LNCaP clone FGC (cell line): ENCODE results near the gene TBL1X.

Experiments used
- DNase-seq: peaks from one replicate; pipeline ENCODE4 v3.0.0-alpha.2; 2011; ENCODE audit warnings: low read depth
- H3K4me3 ChIP-seq: 2 replicates; pipeline ENCODE4 v1.5.1; 2011; ENCODE audit warnings: mild to moderate bottlenecking, low read depth, low read length, control low read depth
- CTCF ChIP-seq: IDR thresholded peaks from 2 replicates; pipeline ENCODE4 v1.5.1; 2012; ENCODE audit warnings: mild to moderate bottlenecking; ENCODE audit not compliant: control insufficient read depth, insufficient read depth; ENCODE audit errors: extremely low read depth

Gene TBL1X

GRCh38 chrX:9728261-9728660 is 263.4 kb downstream of the TBL1X start:
- no peak for TF ChIP-seq CTCF
- no peak overlapping the region for H3K4me3 ChIP-seq
- DNase-seq, result no peak

GRCh38 chrX:9729171-9729885 is 264.5 kb downstream of the TBL1X start:
- TF ChIP-seq CTCF, result no peak
- H3K4me3 ChIP-seq, result no peak overlapping the region
- DNase-seq, result no peak

DNA sequence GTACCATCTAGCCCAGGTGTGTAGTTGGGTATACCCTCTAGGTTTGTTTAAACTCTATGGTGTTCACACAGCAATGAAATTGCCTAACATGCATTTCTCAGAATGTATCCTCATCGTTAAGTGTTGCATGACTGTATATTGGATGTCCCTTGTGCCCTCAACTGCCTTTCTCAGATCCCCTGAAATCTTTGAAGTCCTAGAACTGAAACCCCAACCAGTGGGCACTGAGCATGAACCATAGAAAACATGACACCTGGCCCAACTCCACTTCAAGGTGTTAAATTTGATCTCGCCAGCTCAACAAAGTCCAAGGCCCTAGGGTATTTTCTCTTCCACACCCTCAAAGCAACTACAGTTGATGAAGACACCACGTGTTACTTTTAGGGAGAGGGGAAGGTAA is 265.2 kb downstream of the TBL1X start:
- no peak for DNase-seq
- no peak for TF ChIP-seq CTCF
- H3K4me3 ChIP-seq, result no peak overlapping the region

- no peak for TF ChIP-seq CTCF
- no peak for DNase-seq
- H3K4me3 ChIP-seq, result no peak overlapping the region
These were observed 265.9 kb downstream of the TBL1X start for GRCh38 chrX:9730752-9731151.

GRCh38 chrX:9737363-9737762 is 272.5 kb downstream of the TBL1X start:
- TF ChIP-seq CTCF, result no peak
- H3K4me3 ChIP-seq, result no peak overlapping the region
- DNase-seq, result no peak

DNA sequence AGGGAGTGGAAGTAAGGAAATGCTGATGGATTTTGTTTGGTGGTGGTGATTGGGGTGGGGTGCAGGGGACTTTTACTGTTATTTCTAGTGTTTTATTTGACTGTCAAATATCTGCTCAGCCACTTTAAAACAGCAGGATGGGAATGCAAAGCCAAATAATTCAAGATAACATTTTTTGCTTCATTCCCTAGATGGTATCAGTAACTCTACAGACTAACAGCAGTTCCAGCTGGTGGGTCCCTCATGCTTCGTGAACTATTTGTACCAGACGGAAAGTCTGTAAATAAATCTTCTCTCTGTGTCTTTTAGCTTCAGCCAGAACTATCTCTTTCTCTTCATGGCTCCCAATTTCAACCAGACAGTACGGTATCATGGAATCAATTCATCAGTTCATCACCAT is 273.3 kb downstream of the TBL1X start:
- no peak overlapping the region for H3K4me3 ChIP-seq
- DNase-seq, result no peak
- no peak for TF ChIP-seq CTCF

DNA sequence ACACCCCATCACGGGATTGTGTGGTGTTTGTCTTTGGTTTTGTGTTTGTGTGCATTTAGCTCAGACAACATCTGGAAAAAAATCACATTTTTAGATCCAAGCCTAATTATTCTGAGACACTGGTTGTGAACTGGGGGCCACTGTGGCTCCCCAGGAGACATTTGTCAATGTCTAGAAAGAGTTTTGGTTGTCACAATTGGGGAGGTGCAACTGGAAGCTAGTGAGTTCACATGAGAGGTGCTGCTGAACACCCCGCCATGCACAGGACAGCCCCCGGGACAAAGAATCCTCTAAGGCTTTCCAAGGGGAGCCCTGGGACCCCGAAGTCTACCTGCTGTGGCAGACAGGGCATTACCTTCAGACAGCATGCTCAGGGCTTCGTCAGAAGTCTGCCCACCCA is 274.3 kb downstream of the TBL1X start:
- no peak overlapping the region for H3K4me3 ChIP-seq
- no peak for DNase-seq
- TF ChIP-seq CTCF, result no peak
